ENCODE results near the gene NOS3.
"Not testable (repeated sequence)": the region's sequence is repeated elsewhere in the genome, so short reads cannot be mapped to it uniquely, and the experiment has no call there.

NOS3 gene

GRCh38 chr7:151018421-151019129 is 27.8 kb downstream of the NOS3 start:
- no peak for DNase-seq

- DNase-seq: no peak
Measured at GRCh38 chr7:151019130-151019447, 28.3 kb downstream of the NOS3 start.

- DNase-seq: no peak
Measured at GRCh38 chr7:151020231-151020630, 29.4 kb downstream of the NOS3 start.

- no peak for DNase-seq
Measured at GRCh38 chr7:151023232-151023631, 32.4 kb downstream of the NOS3 start.

GRCh38 chr7:151024435-151025056 is 33.7 kb downstream of the NOS3 start, which contains the start of gene ATG9B:
TSS of gene ATG9B (minus strand) at chr7:151024494. CDS start at chr7:151024423, 71 bp downstream.
- DNase-seq: no peak

- no peak for DNase-seq
Measured at GRCh38 chr7:151025924-151026671, 35.3 kb downstream of the NOS3 start.

- not testable (repeated sequence) for DNase-seq
Measured at GRCh38 chr7:151026771-151027727, 36.2 kb downstream of the NOS3 start.

- not testable (repeated sequence) for DNase-seq
Measured at GRCh38 chr7:151027728-151028130, 36.9 kb downstream of the NOS3 start.

- peak; percentile 95 for DNase-seq
Measured at GRCh38 chr7:151028131-151028947, 37.5 kb downstream of the NOS3 start, which contains the start of gene ABCB8. TSS of gene ABCB8 (plus strand) at chr7:151028450. CDS start at chr7:151028516, 66 bp downstream.

- DNase-seq: no peak
Measured at GRCh38 chr7:151028948-151029501, 38.2 kb downstream of the NOS3 start.

GRCh38 chr7:151031011-151031410 is 40.2 kb downstream of the NOS3 start:
- no peak for DNase-seq

GRCh38 chr7:151032936-151033863 is 42.4 kb downstream of the NOS3 start:
- DNase-seq: no peak

- DNase-seq: no peak
Measured at GRCh38 chr7:151033864-151034249, 43.0 kb downstream of the NOS3 start.

- DNase-seq: no peak
Measured at GRCh38 chr7:151034312-151035025, 43.7 kb downstream of the NOS3 start.

- no peak for DNase-seq
Measured at GRCh38 chr7:151035026-151035717, 44.4 kb downstream of the NOS3 start.

- DNase-seq: no peak
Measured at GRCh38 chr7:151035902-151036301, 45.1 kb downstream of the NOS3 start.

GRCh38 chr7:151038951-151039849 is 48.4 kb downstream of the NOS3 start:
- no peak for DNase-seq
